ENCODE results near the gene DRICH1. TPM values are rescaled to one million over a fixed set of nuclear protein-coding genes. Genes with fewer than 3 reads are reported as not detected.

Gene DRICH1
- total RNA-seq, 1 experiment from 2014 or later, result 0.26 TPM

DNA sequence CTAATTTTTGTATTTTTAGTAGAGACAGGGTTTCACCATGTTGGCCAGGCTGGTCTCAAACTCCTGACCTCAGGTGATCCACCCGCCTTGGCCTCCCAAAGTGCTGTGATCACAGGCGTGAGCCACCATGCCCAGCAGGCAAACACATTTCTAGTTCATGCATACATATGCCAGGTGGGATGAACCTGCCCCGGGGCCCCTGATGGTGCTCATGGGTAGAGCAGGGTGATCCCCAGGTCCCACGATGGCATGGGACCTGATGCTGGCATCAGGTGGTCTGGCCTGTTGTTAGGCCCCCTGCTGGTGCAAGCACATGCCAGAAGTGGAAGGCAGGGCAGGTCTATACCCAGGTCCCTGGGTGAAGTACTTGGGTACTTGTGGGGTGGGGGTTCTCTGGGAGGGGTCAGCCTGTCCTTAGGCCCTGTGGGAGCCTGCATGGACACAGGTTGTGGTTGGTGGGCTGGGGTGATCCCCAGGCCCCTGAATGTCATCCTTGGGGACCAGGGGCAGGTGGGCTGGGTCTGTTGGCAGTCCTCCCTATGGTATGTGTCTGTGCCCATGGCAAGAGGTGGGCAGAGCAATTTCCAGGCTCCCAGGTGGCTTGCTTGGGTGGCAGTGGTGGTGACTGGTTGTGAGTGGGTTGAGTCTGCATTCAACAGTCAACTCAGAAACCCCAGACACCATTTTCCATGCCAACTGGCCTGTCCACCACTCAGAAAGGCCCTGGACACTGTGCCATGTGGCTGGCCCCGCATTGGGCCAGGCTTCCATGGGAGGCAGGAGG is 49.1 kb upstream of the DRICH1 start (continued):
- TF ChIP-seq MLX (CRISPR knock-in tag; IDR thresholded peaks at IDR 0.05) (no peak), ZNF416 (CRISPR knock-in tag; IDR thresholded peaks at IDR 0.05) (no peak), MAX (CRISPR knock-in tag; IDR thresholded peaks at IDR 0.05) (no peak)

- H3K27me3 Mint-ChIP-seq (ENCODE audit: low read depth), result no peaks in the 10 kb centered on the region
- no peak overlapping the region for H3K4me3 Mint-ChIP-seq
- peak; percentile 52 for ATAC-seq
- H3K9me3 Mint-ChIP-seq, result no peaks in the 10 kb centered on the region
- H3K4me1 Mint-ChIP-seq, result peaks cover 16% of the 10 kb centered on the region
- peak overlapping the region; percentile 11 for H3K27ac Mint-ChIP-seq
- DNase-seq (ENCODE audit: low spot score), result no peak
- ChIA-PET POLR2A (no interaction called here), CTCF (interaction anchor here (1.1 kb wide), 1 partner anchor 87 kb away, joined by 4 read pairs; no protein-coding TSS in a partner anchor)
- H3K36me3 Mint-ChIP-seq, result peaks cover 18% of the 10 kb centered on the region
- TF ChIP-seq, protein P1, sequence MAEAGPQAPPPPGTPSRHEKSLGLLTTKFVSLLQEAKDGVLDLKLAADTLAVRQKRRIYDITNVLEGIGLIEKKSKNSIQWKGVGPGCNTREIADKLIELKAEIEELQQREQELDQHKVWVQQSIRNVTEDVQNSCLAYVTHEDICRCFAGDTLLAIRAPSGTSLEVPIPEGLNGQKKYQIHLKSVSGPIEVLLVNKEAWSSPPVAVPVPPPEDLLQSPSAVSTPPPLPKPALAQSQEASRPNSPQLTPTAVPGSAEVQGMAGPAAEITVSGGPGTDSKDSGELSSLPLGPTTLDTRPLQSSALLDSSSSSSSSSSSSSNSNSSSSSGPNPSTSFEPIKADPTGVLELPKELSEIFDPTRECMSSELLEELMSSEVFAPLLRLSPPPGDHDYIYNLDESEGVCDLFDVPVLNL (CRISPR knock-in tag; IDR thresholded peaks at IDR 0.05; ENCODE audit: borderline replicate concordance, low read depth), result no peak
- TF ChIP-seq ZBTB21 (CRISPR knock-in tag; IDR thresholded peaks at IDR 0.05; ENCODE audit: borderline replicate concordance) (no peak), PRDM15 (CRISPR knock-in tag; IDR thresholded peaks at IDR 0.05) (no peak), RELA (CRISPR knock-in tag; IDR thresholded peaks at IDR 0.05; ENCODE audit: borderline replicate concordance) (no peak), FOXJ3 (CRISPR knock-in tag; IDR thresholded peaks at IDR 0.05; ENCODE audit: borderline replicate concordance) (no peak), SMAD4 (CRISPR knock-in tag; IDR thresholded peaks at IDR 0.05) (no peak), ZNF317 (CRISPR knock-in tag; IDR thresholded peaks at IDR 0.05; ENCODE audit: borderline replicate concordance, low read depth) (no peak), NR2C2 (CRISPR knock-in tag; IDR thresholded peaks at IDR 0.05) (no peak), FOXP1 (CRISPR knock-in tag; IDR thresholded peaks at IDR 0.05; ENCODE audit: borderline replicate concordance) (no peak), ELF4 (CRISPR knock-in tag; IDR thresholded peaks at IDR 0.05; ENCODE audit: low read depth) (no peak), NFYB (CRISPR knock-in tag; conservative IDR thresholded peaks at IDR 0.05; ENCODE audit: low read depth) (no peak), GRHL2 (CRISPR knock-in tag; IDR thresholded peaks at IDR 0.05; ENCODE audit: insufficient replicate concordance, severe bottlenecking) (no peak), ZNF425 (CRISPR knock-in tag; conservative IDR thresholded peaks at IDR 0.05) (no peak), NR1H2 (CRISPR knock-in tag; IDR thresholded peaks at IDR 0.05) (no peak)
- TF ChIP-seq, protein P2, sequence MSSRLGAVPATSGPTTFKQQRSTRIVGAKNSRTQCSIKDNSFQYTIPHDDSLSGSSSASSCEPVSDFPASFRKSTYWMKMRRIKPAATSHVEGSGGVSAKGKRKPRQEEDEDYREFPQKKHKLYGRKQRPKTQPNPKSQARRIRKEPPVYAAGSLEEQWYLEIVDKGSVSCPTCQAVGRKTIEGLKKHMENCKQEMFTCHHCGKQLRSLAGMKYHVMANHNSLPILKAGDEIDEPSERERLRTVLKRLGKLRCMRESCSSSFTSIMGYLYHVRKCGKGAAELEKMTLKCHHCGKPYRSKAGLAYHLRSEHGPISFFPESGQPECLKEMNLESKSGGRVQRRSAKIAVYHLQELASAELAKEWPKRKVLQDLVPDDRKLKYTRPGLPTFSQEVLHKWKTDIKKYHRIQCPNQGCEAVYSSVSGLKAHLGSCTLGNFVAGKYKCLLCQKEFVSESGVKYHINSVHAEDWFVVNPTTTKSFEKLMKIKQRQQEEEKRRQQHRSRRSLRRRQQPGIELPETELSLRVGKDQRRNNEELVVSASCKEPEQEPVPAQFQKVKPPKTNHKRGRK (CRISPR knock-in tag; IDR thresholded peaks at IDR 0.05; ENCODE audit: borderline replicate concordance), result no peak
- TF ChIP-seq, protein P3, sequence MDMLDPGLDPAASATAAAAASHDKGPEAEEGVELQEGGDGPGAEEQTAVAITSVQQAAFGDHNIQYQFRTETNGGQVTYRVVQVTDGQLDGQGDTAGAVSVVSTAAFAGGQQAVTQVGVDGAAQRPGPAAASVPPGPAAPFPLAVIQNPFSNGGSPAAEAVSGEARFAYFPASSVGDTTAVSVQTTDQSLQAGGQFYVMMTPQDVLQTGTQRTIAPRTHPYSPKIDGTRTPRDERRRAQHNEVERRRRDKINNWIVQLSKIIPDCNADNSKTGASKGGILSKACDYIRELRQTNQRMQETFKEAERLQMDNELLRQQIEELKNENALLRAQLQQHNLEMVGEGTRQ (CRISPR knock-in tag; IDR thresholded peaks at IDR 0.05), result no peak
- TF ChIP-seq, protein P4, sequence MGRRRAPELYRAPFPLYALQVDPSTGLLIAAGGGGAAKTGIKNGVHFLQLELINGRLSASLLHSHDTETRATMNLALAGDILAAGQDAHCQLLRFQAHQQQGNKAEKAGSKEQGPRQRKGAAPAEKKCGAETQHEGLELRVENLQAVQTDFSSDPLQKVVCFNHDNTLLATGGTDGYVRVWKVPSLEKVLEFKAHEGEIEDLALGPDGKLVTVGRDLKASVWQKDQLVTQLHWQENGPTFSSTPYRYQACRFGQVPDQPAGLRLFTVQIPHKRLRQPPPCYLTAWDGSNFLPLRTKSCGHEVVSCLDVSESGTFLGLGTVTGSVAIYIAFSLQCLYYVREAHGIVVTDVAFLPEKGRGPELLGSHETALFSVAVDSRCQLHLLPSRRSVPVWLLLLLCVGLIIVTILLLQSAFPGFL (CRISPR knock-in tag; IDR thresholded peaks at IDR 0.05; ENCODE audit: borderline replicate concordance), result no peak
- TF ChIP-seq, protein P5, sequence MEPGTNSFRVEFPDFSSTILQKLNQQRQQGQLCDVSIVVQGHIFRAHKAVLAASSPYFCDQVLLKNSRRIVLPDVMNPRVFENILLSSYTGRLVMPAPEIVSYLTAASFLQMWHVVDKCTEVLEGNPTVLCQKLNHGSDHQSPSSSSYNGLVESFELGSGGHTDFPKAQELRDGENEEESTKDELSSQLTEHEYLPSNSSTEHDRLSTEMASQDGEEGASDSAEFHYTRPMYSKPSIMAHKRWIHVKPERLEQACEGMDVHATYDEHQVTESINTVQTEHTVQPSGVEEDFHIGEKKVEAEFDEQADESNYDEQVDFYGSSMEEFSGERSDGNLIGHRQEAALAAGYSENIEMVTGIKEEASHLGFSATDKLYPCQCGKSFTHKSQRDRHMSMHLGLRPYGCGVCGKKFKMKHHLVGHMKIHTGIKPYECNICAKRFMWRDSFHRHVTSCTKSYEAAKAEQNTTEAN (CRISPR knock-in tag; IDR thresholded peaks at IDR 0.05), result no peak
Observed at GRCh38 chr22:23678133-23678532, 46.0 kb upstream of the DRICH1 start.
